Lower leg skin (tissue), 4 donors: Measurements from ENCODE around the gene NOX5. TPM values are rescaled to one million over a fixed set of nuclear protein-coding genes. Genes with fewer than 3 reads are reported as not detected.
A peak's percentile ranks its signal among the peaks of the same experiment; 100 is the strongest.

Experiments used
- DNase-seq, 2 donors: peaks; one replicate each; pipeline ENCODE4 v3.0.0-alpha.2; 2019; ENCODE audit warnings: low spot score in 2 of 2
- H3K4me3 ChIP-seq: fragments of 200-600 bp; sonication (generic); 2 replicates; pipeline ENCODE4 v1.5.1; 2017; ENCODE audit warnings: mild to moderate bottlenecking, low read depth; ENCODE audit not compliant: poor library complexity, severe bottlenecking
- CTCF ChIP-seq, 3 donors: fragments of 450-650 bp; IDR thresholded peaks; one replicate each; pipeline ENCODE4 v1.5.1; 2016; ENCODE audit warnings: antibody characterized with exemption in 3 of 3, mild to moderate bottlenecking in 3 of 3, moderate library complexity in 2 of 3
- POLR2A ChIP-seq, 2 donors: fragments of 450-650 bp; IDR thresholded peaks; one replicate each; pipeline ENCODE4 v1.6.1; 2016 to 2017; ENCODE audit warnings: antibody characterized with exemption in 2 of 2, mild to moderate bottlenecking in 1 of 2, moderate library complexity in 1 of 2
- WGBS, 2 donors: methylation state at CpG; one replicate each; pipeline ENCODE4 v1.1.5; 2018; 5-methylcytosine and 5-hydroxymethylcytosine counted together
- intact Hi-C: fragments of 100-400 bp; cut with DNase I; formaldehyde crosslinking; loops from one replicate; pipeline ENCODE4 v1.15.0; 2023; ENCODE audit warnings: low total_unique reads
- total RNA-seq, 4 donors: library from RNA; depleted of rRNA; stranded (reverse); fragments of >200 nt; gene quantifications; one replicate each; pipeline ENCODE4 v1.1.0, GENCODE V29; 2016

NOX5 gene
- total RNA-seq, 4 donors from 2014 or later, result 0.04 to 0.29 (median 0.12) TPM

- 94 to 96% methylated on average over 3 of the region's 3 CpGs for WGBS, 2 donors
- no peak overlapping the region for H3K4me3 ChIP-seq
- TF ChIP-seq CTCF (IDR thresholded peaks at IDR 0.05) (no peak), POLR2A (IDR thresholded peaks at IDR 0.05) (no peak)
- intact Hi-C loops, result no loop called here
- DNase-seq, result no peak
Measured at GRCh38 chr15:68984586-68984985, 29.9 kb upstream of the NOX5 start.

GRCh38 chr15:68985361-68985891 lies 29.1 kb upstream of the NOX5 start:
- DNase-seq, result no peak
- H3K4me3 ChIP-seq, result no peak overlapping the region
- no peak for TF ChIP-seq POLR2A (IDR thresholded peaks at IDR 0.05)
- no peak for TF ChIP-seq CTCF (IDR thresholded peaks at IDR 0.05)
- 81 to 87% methylated on average over 5 of the region's 5 CpGs for WGBS, 2 donors
- intact Hi-C loops, result no loop called here

GRCh38 chr15:68986322-68986721 lies 28.2 kb upstream of the NOX5 start:
- TF ChIP-seq POLR2A (IDR thresholded peaks at IDR 0.05) (no peak), CTCF (IDR thresholded peaks at IDR 0.05) (no peak)
- no peak overlapping the region for H3K4me3 ChIP-seq
- 86 to 90% methylated on average over 5 of the region's 5 CpGs for WGBS, 2 donors
- no peak for DNase-seq
- intact Hi-C loops, result no loop called here

- intact Hi-C loops, result no loop called here
- TF ChIP-seq POLR2A (IDR thresholded peaks at IDR 0.05), result no peak
- TF ChIP-seq CTCF (IDR thresholded peaks at IDR 0.05), result no peak
- no peak overlapping the region for H3K4me3 ChIP-seq
- no peak for DNase-seq
- 93 to 96% methylated on average over 6 of the region's 6 CpGs for WGBS, 2 donors
Measured at GRCh38 chr15:68987120-68987519, 27.4 kb upstream of the NOX5 start.

- TF ChIP-seq POLR2A (IDR thresholded peaks at IDR 0.05) (no peak), CTCF (IDR thresholded peaks at IDR 0.05) (no peak)
- no peak overlapping the region for H3K4me3 ChIP-seq
- 0 to 32% methylated on average over 1 of the region's 1 CpG for WGBS, 2 donors
- intact Hi-C loops, result no loop called here
- DNase-seq, result no peak
Measured at GRCh38 chr15:68987676-68988075, 26.8 kb upstream of the NOX5 start.

GRCh38 chr15:68989541-68990230 lies 24.8 kb upstream of the NOX5 start:
- 89% methylated on average over 2 of the region's 2 CpGs for WGBS, 2 donors
- intact Hi-C loops, result no loop called here
- peak in 1 of 2 donors; percentile 52 for DNase-seq

More at GRCh38 chr15:68989541-68990230, 24.8 kb upstream of the NOX5 start:
- TF ChIP-seq POLR2A (IDR thresholded peaks at IDR 0.05) (no peak), CTCF (IDR thresholded peaks at IDR 0.05) (no peak)
- no peak overlapping the region for H3K4me3 ChIP-seq
